ENCODE results near the gene ZNF165. TPM values are rescaled to one million over a fixed set of nuclear protein-coding genes. Genes with fewer than 3 reads are reported as not detected.
A peak's percentile ranks its signal among the peaks of the same experiment; 100 is the strongest.

Gene ZNF165
- total and polyA plus RNA-seq, 2 donors (not counting 1 experiment from before 2014, with no cell fraction given), result 0.23 to 0.33 TPM

DNA sequence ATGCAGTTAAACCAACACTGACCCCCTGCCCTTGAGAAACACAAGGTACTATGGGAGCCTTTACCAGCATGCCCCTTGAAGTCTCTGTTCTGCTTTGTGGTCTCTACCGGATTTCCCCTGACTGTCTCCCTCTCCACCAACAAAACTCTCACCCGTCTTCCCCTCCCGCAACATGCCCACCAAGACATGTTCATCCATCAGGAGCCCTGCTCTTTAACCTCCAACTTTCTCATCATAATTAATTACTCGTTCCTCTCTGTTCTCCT, 1.1 kb downstream of the ZNF165 start:
- no peaks in the 10 kb centered on the region for H3K4me1 ChIP-seq (ENCODE audit: control insufficient read depth, extremely low read depth, insufficient read depth, low read length)
- peak overlapping the region; percentile 90 for H3K4me2 ChIP-seq (ENCODE audit: extremely low read depth, insufficient read depth, low read length)
- no peaks in the 10 kb centered on the region for H3K9me3 ChIP-seq (ENCODE audit: control insufficient read depth, insufficient read depth, low read depth, low read length)
- peak in 1 of 2 donors; percentile 5 for DNase-seq (ENCODE audit: low read depth in 2 of 2)
- no peaks in the 10 kb centered on the region for H4K20me1 ChIP-seq (ENCODE audit: control insufficient read depth, extremely low read depth, insufficient read depth, low read length)
- H3K9ac ChIP-seq (ENCODE audit: insufficient read depth, low read length), result peak overlapping the region; percentile 88
- no peaks in the 10 kb centered on the region for H3K27me3 ChIP-seq (ENCODE audit: control insufficient read depth, insufficient read depth, low read length)
- H2AFZ ChIP-seq (ENCODE audit: low read length), result peak overlapping the region; percentile 94
- TF ChIP-seq EZH2 (IDR thresholded peaks at IDR 0.05; ENCODE audit: low read length, missing control alignments), result no peak
- TF ChIP-seq, protein P1, sequence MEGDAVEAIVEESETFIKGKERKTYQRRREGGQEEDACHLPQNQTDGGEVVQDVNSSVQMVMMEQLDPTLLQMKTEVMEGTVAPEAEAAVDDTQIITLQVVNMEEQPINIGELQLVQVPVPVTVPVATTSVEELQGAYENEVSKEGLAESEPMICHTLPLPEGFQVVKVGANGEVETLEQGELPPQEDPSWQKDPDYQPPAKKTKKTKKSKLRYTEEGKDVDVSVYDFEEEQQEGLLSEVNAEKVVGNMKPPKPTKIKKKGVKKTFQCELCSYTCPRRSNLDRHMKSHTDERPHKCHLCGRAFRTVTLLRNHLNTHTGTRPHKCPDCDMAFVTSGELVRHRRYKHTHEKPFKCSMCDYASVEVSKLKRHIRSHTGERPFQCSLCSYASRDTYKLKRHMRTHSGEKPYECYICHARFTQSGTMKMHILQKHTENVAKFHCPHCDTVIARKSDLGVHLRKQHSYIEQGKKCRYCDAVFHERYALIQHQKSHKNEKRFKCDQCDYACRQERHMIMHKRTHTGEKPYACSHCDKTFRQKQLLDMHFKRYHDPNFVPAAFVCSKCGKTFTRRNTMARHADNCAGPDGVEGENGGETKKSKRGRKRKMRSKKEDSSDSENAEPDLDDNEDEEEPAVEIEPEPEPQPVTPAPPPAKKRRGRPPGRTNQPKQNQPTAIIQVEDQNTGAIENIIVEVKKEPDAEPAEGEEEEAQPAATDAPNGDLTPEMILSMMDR (conservative IDR thresholded peaks at IDR 0.05 in 1 of 2, IDR thresholded peaks at IDR 0.05 in 1 of 2; ENCODE audit: low read depth in 1 of 2, low read length in 2 of 2), result no peak
- peak overlapping the region; percentile 65 to 79 (median 72) for H3K4me3 ChIP-seq (replicated peaks in 1 of 4; ENCODE audit: control extremely low read depth in 1 of 4, insufficient read depth in 1 of 4, low read depth in 3 of 4, low read length in 4 of 4)
- peak overlapping the region; percentile 99 for H3K27ac ChIP-seq (ENCODE audit: insufficient read depth, low read length)
- H3K79me2 ChIP-seq (ENCODE audit: control insufficient read depth, insufficient read depth, low read length), result no peaks in the 10 kb centered on the region
- H3K36me3 ChIP-seq (ENCODE audit: control insufficient read depth, insufficient read depth, low read length), result no peaks in the 10 kb centered on the region

DNA sequence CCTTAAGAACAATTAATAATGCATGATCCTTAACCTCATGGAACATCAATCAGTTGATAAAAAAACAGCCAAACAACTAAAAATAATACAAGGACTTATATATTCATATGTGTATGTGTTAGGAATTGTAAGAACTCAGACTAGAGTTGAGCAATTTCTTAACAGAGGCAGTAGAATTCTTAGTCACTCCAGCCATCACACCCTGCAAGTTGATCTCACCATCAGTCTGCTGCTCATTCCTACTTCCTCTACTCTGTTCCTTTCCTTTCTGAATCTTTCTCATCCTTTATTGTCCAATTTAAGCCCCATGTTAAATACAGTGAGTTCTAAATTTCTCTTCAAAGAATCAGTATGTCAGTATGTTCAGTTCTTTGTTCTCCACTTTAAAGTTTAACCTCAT, 2.6 kb downstream of the ZNF165 start:
- H3K27ac ChIP-seq (ENCODE audit: insufficient read depth, low read length), result no peak overlapping the region
- TF ChIP-seq, protein P1 (conservative IDR thresholded peaks at IDR 0.05 in 1 of 2, IDR thresholded peaks at IDR 0.05 in 1 of 2; ENCODE audit: low read depth in 1 of 2, low read length in 2 of 2), result no peak
- no peaks in the 10 kb centered on the region for H3K36me3 ChIP-seq (ENCODE audit: control insufficient read depth, insufficient read depth, low read length)
- H3K4me1 ChIP-seq (ENCODE audit: control insufficient read depth, extremely low read depth, insufficient read depth, low read length), result no peaks in the 10 kb centered on the region
- DNase-seq (ENCODE audit: low read depth in 2 of 2), result no peak
- H3K9me3 ChIP-seq (ENCODE audit: control insufficient read depth, insufficient read depth, low read depth, low read length), result no peaks in the 10 kb centered on the region
- H4K20me1 ChIP-seq (ENCODE audit: control insufficient read depth, extremely low read depth, insufficient read depth, low read length), result no peaks in the 10 kb centered on the region
- H2AFZ ChIP-seq (ENCODE audit: low read length), result no peak overlapping the region
- no peak overlapping the region for H3K4me3 ChIP-seq (replicated peaks in 1 of 4; ENCODE audit: control extremely low read depth in 1 of 4, insufficient read depth in 1 of 4, low read depth in 3 of 4, low read length in 4 of 4)
- no peak overlapping the region for H3K9ac ChIP-seq (ENCODE audit: insufficient read depth, low read length)
- H3K27me3 ChIP-seq (ENCODE audit: control insufficient read depth, insufficient read depth, low read length), result no peaks in the 10 kb centered on the region
- no peak overlapping the region for H3K4me2 ChIP-seq (ENCODE audit: extremely low read depth, insufficient read depth, low read length)
- H3K79me2 ChIP-seq (ENCODE audit: control insufficient read depth, insufficient read depth, low read length), result no peaks in the 10 kb centered on the region

DNA sequence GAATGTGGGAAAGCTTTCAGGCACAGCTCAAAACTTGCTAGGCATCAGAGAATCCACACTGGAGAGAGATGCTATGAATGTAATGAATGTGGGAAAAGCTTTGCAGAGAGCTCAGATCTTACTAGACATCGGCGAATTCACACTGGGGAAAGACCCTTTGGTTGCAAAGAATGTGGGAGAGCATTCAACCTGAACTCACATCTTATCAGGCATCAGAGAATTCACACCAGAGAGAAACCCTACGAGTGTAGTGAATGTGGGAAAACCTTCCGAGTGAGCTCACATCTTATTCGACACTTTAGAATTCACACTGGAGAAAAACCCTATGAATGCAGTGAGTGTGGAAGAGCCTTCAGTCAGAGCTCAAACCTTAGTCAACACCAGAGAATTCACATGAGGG, 8.7 kb downstream of the ZNF165 start:
- Histone ChIP-seq H3K27me3 (ENCODE audit: control insufficient read depth, insufficient read depth, low read length) (no peaks in the 10 kb centered on the region), H3K9me3 (ENCODE audit: control insufficient read depth, insufficient read depth, low read depth, low read length) (no peaks in the 10 kb centered on the region), H3K36me3 (ENCODE audit: control insufficient read depth, insufficient read depth, low read length) (no peaks in the 10 kb centered on the region), H3K4me3 (replicated peaks in 1 of 4; ENCODE audit: control extremely low read depth in 1 of 4, insufficient read depth in 1 of 4, low read depth in 3 of 4, low read length in 4 of 4) (no peak overlapping the region), H2AFZ (ENCODE audit: low read length) (no peak overlapping the region), H3K4me1 (ENCODE audit: control insufficient read depth, extremely low read depth, insufficient read depth, low read length) (no peaks in the 10 kb centered on the region), H3K4me2 (ENCODE audit: extremely low read depth, insufficient read depth, low read length) (no peak overlapping the region), H4K20me1 (ENCODE audit: control insufficient read depth, extremely low read depth, insufficient read depth, low read length) (no peaks in the 10 kb centered on the region), H3K9ac (ENCODE audit: insufficient read depth, low read length) (no peak overlapping the region), H3K27ac (ENCODE audit: insufficient read depth, low read length) (no peak overlapping the region), H3K79me2 (ENCODE audit: control insufficient read depth, insufficient read depth, low read length) (no peaks in the 10 kb centered on the region)
- TF ChIP-seq, protein P1 (conservative IDR thresholded peaks at IDR 0.05 in 1 of 2, IDR thresholded peaks at IDR 0.05 in 1 of 2; ENCODE audit: low read depth in 1 of 2, low read length in 2 of 2), result no peak
- TF ChIP-seq EZH2 (IDR thresholded peaks at IDR 0.05; ENCODE audit: low read length, missing control alignments), result no peak
- DNase-seq (ENCODE audit: low read depth in 2 of 2), result no peak

Data from fibroblast of lung (primary cell).